GM19463 (cell line): Measurements from ENCODE around the gene KHK.

Experiments used
- ATAC-seq: cut with Tn5 transposase; IDR thresholded peaks from one replicate; pipeline ENCODE4 v1.9.1; 2021; ENCODE audit warnings: mild to moderate bottlenecking, moderate library complexity; ENCODE audit not compliant: unreplicated experiment

The KHK gene

GRCh38 chr2:27080603-27080936 is 6.0 kb upstream of the KHK start:
- no peak for ATAC-seq

- no peak for ATAC-seq
Measured at GRCh38 chr2:27081984-27082772, 4.4 kb upstream of the KHK start.

GRCh38 chr2:27082773-27083409 is 3.7 kb upstream of the KHK start:
- ATAC-seq: no peak

- ATAC-seq: no peak
Measured at GRCh38 chr2:27083410-27084296, 2.9 kb upstream of the KHK start.

- no peak for ATAC-seq
Measured at GRCh38 chr2:27084297-27085061, 2.1 kb upstream of the KHK start.

- ATAC-seq: no peak
Measured at GRCh38 chr2:27085062-27085672, 1.4 kb upstream of the KHK start.

GRCh38 chr2:27085673-27086089 is 891 bp upstream of the KHK start:
- peak; percentile 1 for ATAC-seq

- ATAC-seq: peak; percentile 87
Measured at GRCh38 chr2:27086090-27086723, 365 bp upstream of the KHK start.

GRCh38 chr2:27087823-27088410 is 1.3 kb downstream of the KHK start:
- no peak for ATAC-seq

GRCh38 chr2:27088634-27089033 is 2.1 kb downstream of the KHK start:
- no peak for ATAC-seq

GRCh38 chr2:27089111-27089954 is 2.8 kb downstream of the KHK start:
- ATAC-seq: no peak

- ATAC-seq: no peak
Measured at GRCh38 chr2:27091746-27092695, 5.4 kb downstream of the KHK start.

- ATAC-seq: no peak
Measured at GRCh38 chr2:27092696-27093429, 6.3 kb downstream of the KHK start.

GRCh38 chr2:27093430-27094352 is 7.1 kb downstream of the KHK start:
- no peak for ATAC-seq

- ATAC-seq: no peak
Measured at GRCh38 chr2:27094353-27094984, 7.9 kb downstream of the KHK start.

GRCh38 chr2:27095427-27095744 is 8.8 kb downstream of the KHK start:
- ATAC-seq: no peak
